Stromal cell of bone marrow (primary cell): Measurements from ENCODE around the gene ALG10.
"Not testable (repeated sequence)": the region's sequence is repeated elsewhere in the genome, so short reads cannot be mapped to it uniquely, and the experiment has no call there.

Experiments used
- DNase-seq: peaks from one replicate; pipeline ENCODE4 v3.0.0-alpha.2; 2012; ENCODE audit warnings: low read depth

ALG10 gene

GRCh38 chr12:34022079-34022830, at the start of gene ALG10:
Gene ALG10, plus strand, starts transcription at chr12:34022496. Its CDS starts 104 bp downstream, at chr12:34022600.
- peak; percentile 98 for DNase-seq

GRCh38 chr12:33972884-33973283, 49.4 kb upstream of the ALG10 start:
- not testable (repeated sequence) for DNase-seq

GRCh38 chr12:33977887-33978286, 44.4 kb upstream of the ALG10 start:
- no peak for DNase-seq

GRCh38 chr12:33988197-33988805, 34.0 kb upstream of the ALG10 start:
- no peak for DNase-seq

GRCh38 chr12:33988913-33989312, 33.4 kb upstream of the ALG10 start:
- no peak for DNase-seq

GRCh38 chr12:33994857-33995808, 27.2 kb upstream of the ALG10 start:
- no peak for DNase-seq

GRCh38 chr12:34008835-34009234, 13.5 kb upstream of the ALG10 start:
- not testable (repeated sequence) for DNase-seq

GRCh38 chr12:34016361-34016760, 5.9 kb upstream of the ALG10 start:
- DNase-seq: no peak

GRCh38 chr12:34021071-34021470, 1.2 kb upstream of the ALG10 start:
- DNase-seq: no peak

GRCh38 chr12:34027661-34028060, 5.4 kb downstream of the ALG10 start:
- DNase-seq: not testable (repeated sequence)

GRCh38 chr12:34030591-34030990, 8.3 kb downstream of the ALG10 start:
- no peak for DNase-seq

GRCh38 chr12:34033628-34034296, 11.5 kb downstream of the ALG10 start:
- peak; percentile 5 for DNase-seq

GRCh38 chr12:34038357-34038756, 16.1 kb downstream of the ALG10 start:
- DNase-seq: not testable (repeated sequence)

GRCh38 chr12:34046570-34046969, 24.3 kb downstream of the ALG10 start:
- no peak for DNase-seq

- not testable (repeated sequence) for DNase-seq
Measured at GRCh38 chr12:34047855-34048254, 25.6 kb downstream of the ALG10 start.

- DNase-seq: no peak
Measured at GRCh38 chr12:34048714-34049113, 26.4 kb downstream of the ALG10 start.

GRCh38 chr12:34051486-34051885, 29.2 kb downstream of the ALG10 start:
- DNase-seq: no peak

GRCh38 chr12:34054938-34055337, 32.6 kb downstream of the ALG10 start:
- no peak for DNase-seq
